Stimulated activated CD8-positive, alpha-beta memory T cell treated with anti-CD3 and anti-CD28 coated beads, Interleukin-7, amount 100 ng/mL, for 1 hour (primary cell): ENCODE measurements around the gene ARG2.

Experiments used
- DNase-seq, 2 donors: peaks; one replicate each; pipeline ENCODE4 v3.0.0-alpha.2; 2020; ENCODE audit warnings: low read depth in 2 of 2

Gene ARG2

DNA sequence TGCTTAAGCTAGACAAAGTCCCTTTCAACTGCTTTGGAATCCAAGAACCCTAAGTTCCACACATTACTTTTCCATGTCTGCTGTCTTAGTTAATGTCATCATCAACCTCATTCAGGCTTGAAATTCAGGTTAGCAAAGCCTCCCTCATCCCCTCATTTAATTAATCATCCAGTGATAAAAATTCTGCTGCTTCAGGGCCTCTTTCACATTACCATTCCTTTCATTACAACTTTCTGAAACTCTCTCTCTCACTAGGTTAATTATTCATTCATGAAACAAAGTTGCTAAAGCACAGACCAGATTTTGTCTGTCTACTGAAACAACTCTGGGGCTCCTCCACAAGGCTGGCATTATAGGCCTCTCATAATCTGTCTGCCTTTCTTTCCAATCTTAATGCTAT is 64.1 kb downstream of the ARG2 start:
- no peak for DNase-seq

- no peak for DNase-seq
Observed at GRCh38 chr14:67690011-67690410, 70.3 kb downstream of the ARG2 start.

- peak; percentile 9 to 29 for DNase-seq
Observed at GRCh38 chr14:67694791-67695393, 75.2 kb downstream of the ARG2 start.

- peak; percentile 48 to 56 for DNase-seq
Observed at GRCh38 chr14:67695394-67695949, 75.8 kb downstream of the ARG2 start, which contains the start of gene RDH11. Gene RDH11 (minus strand): TSS chr14:67695764. CDS start chr14:67695703, 61 bp downstream.

- no peak for DNase-seq
Observed at GRCh38 chr14:67697006-67697405, 77.3 kb downstream of the ARG2 start.

DNA sequence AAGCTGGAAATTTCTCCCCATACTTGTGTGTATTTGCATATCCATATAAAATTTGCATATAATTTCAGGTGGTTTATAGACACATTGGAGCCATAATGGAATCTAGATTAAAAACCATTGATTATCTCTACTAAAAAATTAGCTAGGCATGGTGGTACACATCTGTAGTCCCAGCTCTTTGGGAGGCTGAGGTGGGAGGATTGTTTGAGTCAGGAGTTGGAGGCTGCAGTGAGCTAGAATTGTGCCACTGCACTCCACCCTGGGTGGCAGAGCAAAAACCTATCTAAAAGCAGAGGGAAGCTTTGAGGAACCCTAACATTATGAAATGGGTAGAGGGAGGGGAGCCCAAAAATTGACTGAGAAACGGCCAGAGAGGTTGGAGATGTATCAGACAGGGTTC is 78.5 kb downstream of the ARG2 start:
- DNase-seq, result no peak
